HepG2 (cell line): ENCODE data around the gene ARHGAP26. TPM values are rescaled to one million over a fixed set of nuclear protein-coding genes. Genes with fewer than 3 reads are reported as not detected.

ENCODE experiments used
- CEBPG ChIP-seq: IDR thresholded peaks from 2 replicates; pipeline ENCODE4 v1.6.1; 2016
- GZF1 ChIP-seq: sonication (generic); formaldehyde crosslinking; IDR thresholded peaks from 2 replicates; pipeline ENCODE4 v1.5.1; 2020; ENCODE audit warnings: mild to moderate bottlenecking, missing genetic modification reagents
- HNRNPLL ChIP-seq: fragments of 200-400 bp; formaldehyde crosslinking; IDR thresholded peaks from 2 replicates; pipeline ENCODE4 v1.6.1; 2017; ENCODE audit warnings: mild to moderate bottlenecking, low read depth, low read length; ENCODE audit not compliant: poor library complexity, severe bottlenecking
- MTA3 ChIP-seq: sonication (generic); formaldehyde crosslinking; IDR thresholded peaks from 2 replicates; pipeline ENCODE4 v1.4.0; 2020; ENCODE audit warnings: missing genetic modification reagents
- NR2C2 ChIP-seq: sonication (generic); formaldehyde crosslinking; IDR thresholded peaks from 2 replicates; pipeline ENCODE4 v1.4.0; 2020; ENCODE audit warnings: missing genetic modification reagents, mild to moderate bottlenecking, moderate library complexity, borderline replicate concordance
- SAFB2 ChIP-seq: sonication (generic); formaldehyde crosslinking; IDR thresholded peaks from 2 replicates; pipeline ENCODE4 v1.5.1; 2020; ENCODE audit warnings: missing genetic modification reagents, low read depth, mild to moderate bottlenecking, borderline replicate concordance
- TBX3 ChIP-seq: fragments of 450-650 bp; IDR thresholded peaks from 2 replicates; pipeline ENCODE4 v1.6.1; 2017; ENCODE audit warnings: antibody characterized with exemption, mild to moderate bottlenecking, inconsistent platforms, borderline replicate concordance
- TOE1 ChIP-seq: sonication (generic); formaldehyde crosslinking; IDR thresholded peaks from 2 replicates; pipeline ENCODE4 v1.4.0; 2020; ENCODE audit warnings: mild to moderate bottlenecking, missing genetic modification reagents
- ZBTB26 ChIP-seq: IDR thresholded peaks from 2 replicates; pipeline ENCODE4 v1.6.1; 2016; ENCODE audit warnings: missing compliant biosample characterization, missing genetic modification reagents, borderline replicate concordance
- ZBTB8A ChIP-seq: sonication (generic); formaldehyde crosslinking; IDR thresholded peaks from 2 replicates; pipeline ENCODE4 v1.4.0; 2020; ENCODE audit warnings: mild to moderate bottlenecking, low read depth, missing genetic modification reagents, borderline replicate concordance
- ZFYVE20 ChIP-seq: sonication (generic); formaldehyde crosslinking; IDR thresholded peaks from 2 replicates; pipeline ENCODE4 v1.8.0; 2023; ENCODE audit warnings: low read depth, mild to moderate bottlenecking, moderate library complexity, missing genetic modification reagents, borderline replicate concordance
- ZNF260 ChIP-seq: sonication (generic); formaldehyde crosslinking; IDR thresholded peaks from 2 replicates; pipeline ENCODE4 v1.4.0; 2020; ENCODE audit warnings: missing genetic modification reagents, low read depth, mild to moderate bottlenecking, borderline replicate concordance
- ZNF275 ChIP-seq: sonication (generic); formaldehyde crosslinking; IDR thresholded peaks from 2 replicates; pipeline ENCODE4 v1.8.0; 2022; ENCODE audit warnings: missing genetic modification reagents, mild to moderate bottlenecking, inconsistent platforms, borderline replicate concordance
- ZNF292 ChIP-seq: sonication (generic); formaldehyde crosslinking; IDR thresholded peaks from 2 replicates; pipeline ENCODE4 v1.8.1; 2022; ENCODE audit warnings: mild to moderate bottlenecking, low read depth, missing genetic modification reagents, borderline replicate concordance
- ZNF747 ChIP-seq: sonication (generic); formaldehyde crosslinking; IDR thresholded peaks from 2 replicates; pipeline ENCODE4 v1.8.1; 2023; ENCODE audit warnings: missing genetic modification reagents, mild to moderate bottlenecking, borderline replicate concordance
- ZNF781 ChIP-seq: sonication (generic); formaldehyde crosslinking; IDR thresholded peaks from 2 replicates; pipeline ENCODE4 v1.5.1; 2020; ENCODE audit warnings: borderline replicate concordance, mild to moderate bottlenecking, missing genetic modification reagents; ENCODE audit errors: not compliant biosample characterization
- polyA plus RNA-seq, 8 experiments: library from polyadenylated mRNA; depleted of rRNA in 3 of 8; stranded (reverse) in 7 of 8; unstranded in 1 of 8; fragments of >200 nt; fragmentation: Illumina TruSeq in 4 of 8; extraction: Trizol in 4 of 8; gene quantifications; 2 replicates each; pipeline versions ENCODE4 v1.2.1 to v1.2.3, GENCODE V29; 2011 to 2016; ENCODE audit warnings: low read depth in 4 of 8, missing spikeins in 1 of 8, mixed read lengths in 1 of 8; ENCODE audit not compliant: insufficient read depth in 1 of 8
- total RNA-seq, 5 experiments: library from RNA; depleted of rRNA; stranded (reverse); fragments of >200 nt; fragmentation: Illumina TruSeq; extraction: Trizol; gene quantifications; 2 replicates each; pipeline ENCODE4 v1.2.3, GENCODE V29; 2016; ENCODE audit warnings: low read depth in 1 of 5
- TF ChIP-seq, protein P1 (sequence below): IDR thresholded peaks from 2 replicates; pipeline ENCODE4 v1.6.1; 2018; ENCODE audit warnings: missing genetic modification reagents
- TF ChIP-seq, protein P2 (sequence below): sonication (generic); formaldehyde crosslinking; IDR thresholded peaks from 2 replicates; pipeline ENCODE4 v1.8.1; 2023; ENCODE audit warnings: mild to moderate bottlenecking, missing genetic modification reagents, borderline replicate concordance
- TF ChIP-seq, protein P3 (sequence below): sonication (generic); formaldehyde crosslinking; conservative IDR thresholded peaks from 2 replicates; pipeline ENCODE4 v1.8.0; 2022; ENCODE audit warnings: low read depth, missing genetic modification reagents
- TF ChIP-seq, protein P4 (sequence below): sonication (generic); formaldehyde crosslinking; IDR thresholded peaks from 2 replicates; pipeline ENCODE4 v1.8.1; 2023; ENCODE audit warnings: mild to moderate bottlenecking, missing genetic modification reagents

The ARHGAP26 gene
- total and polyA plus RNA-seq, 2 of the 13 experiments (the other 11 are each of a cell fraction or from before 2014, with no cell fraction given), result 9.6 to 18.2 TPM

DNA sequence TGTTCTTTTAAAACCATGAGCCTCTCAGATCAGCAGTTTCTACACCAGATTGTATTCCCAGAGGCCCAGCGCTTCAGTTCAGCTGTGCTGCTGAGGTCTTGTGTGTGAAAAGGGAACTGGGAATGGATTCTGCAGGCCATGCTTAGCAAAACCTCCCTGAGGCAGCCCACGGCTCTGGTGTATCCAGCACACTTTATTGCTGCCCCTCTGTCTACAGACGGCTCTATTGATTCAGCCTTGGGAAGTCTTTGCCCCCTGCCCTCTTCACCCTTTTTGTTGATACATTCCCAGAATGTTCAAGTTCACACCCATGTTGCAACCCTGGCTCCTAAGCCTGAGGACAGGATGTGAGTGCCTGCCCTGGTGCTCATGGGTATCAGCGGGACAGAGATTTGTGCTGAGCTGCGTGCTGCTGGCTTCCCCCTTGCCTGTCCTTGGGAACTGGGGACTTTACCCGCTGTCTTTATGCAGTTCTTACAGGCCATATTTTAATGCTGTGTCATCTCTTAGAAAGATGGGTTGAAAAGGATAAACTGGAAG is 37.3 kb downstream of the ARHGAP26 start (continued):
- TF ChIP-seq ZNF292 (CRISPR knock-in tag), result peak; percentile 98
- TF ChIP-seq, protein P1, sequence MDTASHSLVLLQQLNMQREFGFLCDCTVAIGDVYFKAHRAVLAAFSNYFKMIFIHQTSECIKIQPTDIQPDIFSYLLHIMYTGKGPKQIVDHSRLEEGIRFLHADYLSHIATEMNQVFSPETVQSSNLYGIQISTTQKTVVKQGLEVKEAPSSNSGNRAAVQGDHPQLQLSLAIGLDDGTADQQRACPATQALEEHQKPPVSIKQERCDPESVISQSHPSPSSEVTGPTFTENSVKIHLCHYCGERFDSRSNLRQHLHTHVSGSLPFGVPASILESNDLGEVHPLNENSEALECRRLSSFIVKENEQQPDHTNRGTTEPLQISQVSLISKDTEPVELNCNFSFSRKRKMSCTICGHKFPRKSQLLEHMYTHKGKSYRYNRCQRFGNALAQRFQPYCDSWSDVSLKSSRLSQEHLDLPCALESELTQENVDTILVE, result peak; percentile 96
- no peak for TF ChIP-seq GZF1 (CRISPR knock-in tag)
- TF ChIP-seq ZNF747 (CRISPR knock-in tag), result no peak
- TF ChIP-seq, protein P2, sequence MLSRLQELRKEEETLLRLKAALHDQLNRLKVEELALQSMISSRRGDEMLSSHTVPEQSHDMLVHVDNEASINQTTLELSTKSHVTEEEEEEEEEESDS (CRISPR knock-in tag), result peak; percentile 30; the same call in 1 of the 2 replicates
- TF ChIP-seq, protein P3, sequence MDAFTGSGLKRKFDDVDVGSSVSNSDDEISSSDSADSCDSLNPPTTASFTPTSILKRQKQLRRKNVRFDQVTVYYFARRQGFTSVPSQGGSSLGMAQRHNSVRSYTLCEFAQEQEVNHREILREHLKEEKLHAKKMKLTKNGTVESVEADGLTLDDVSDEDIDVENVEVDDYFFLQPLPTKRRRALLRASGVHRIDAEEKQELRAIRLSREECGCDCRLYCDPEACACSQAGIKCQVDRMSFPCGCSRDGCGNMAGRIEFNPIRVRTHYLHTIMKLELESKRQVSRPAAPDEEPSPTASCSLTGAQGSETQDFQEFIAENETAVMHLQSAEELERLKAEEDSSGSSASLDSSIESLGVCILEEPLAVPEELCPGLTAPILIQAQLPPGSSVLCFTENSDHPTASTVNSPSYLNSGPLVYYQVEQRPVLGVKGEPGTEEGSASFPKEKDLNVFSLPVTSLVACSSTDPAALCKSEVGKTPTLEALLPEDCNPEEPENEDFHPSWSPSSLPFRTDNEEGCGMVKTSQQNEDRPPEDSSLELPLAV (CRISPR knock-in tag), result no peak; the same call in 1 of the 2 replicates
- peak; percentile 86 for TF ChIP-seq NR2C2 (CRISPR knock-in tag)
- peak; percentile 87; the same call in 1 of the 2 replicates for TF ChIP-seq ZNF275 (CRISPR knock-in tag)
- no peak for TF ChIP-seq HNRNPLL
- TF ChIP-seq CEBPG (CRISPR knock-in tag), result peak; percentile 98
- no peak for TF ChIP-seq MTA3 (CRISPR knock-in tag)
- TF ChIP-seq ZBTB8A (CRISPR knock-in tag), result no peak
- TF ChIP-seq ZNF781, result peak; percentile 83
- TF ChIP-seq, protein P4, sequence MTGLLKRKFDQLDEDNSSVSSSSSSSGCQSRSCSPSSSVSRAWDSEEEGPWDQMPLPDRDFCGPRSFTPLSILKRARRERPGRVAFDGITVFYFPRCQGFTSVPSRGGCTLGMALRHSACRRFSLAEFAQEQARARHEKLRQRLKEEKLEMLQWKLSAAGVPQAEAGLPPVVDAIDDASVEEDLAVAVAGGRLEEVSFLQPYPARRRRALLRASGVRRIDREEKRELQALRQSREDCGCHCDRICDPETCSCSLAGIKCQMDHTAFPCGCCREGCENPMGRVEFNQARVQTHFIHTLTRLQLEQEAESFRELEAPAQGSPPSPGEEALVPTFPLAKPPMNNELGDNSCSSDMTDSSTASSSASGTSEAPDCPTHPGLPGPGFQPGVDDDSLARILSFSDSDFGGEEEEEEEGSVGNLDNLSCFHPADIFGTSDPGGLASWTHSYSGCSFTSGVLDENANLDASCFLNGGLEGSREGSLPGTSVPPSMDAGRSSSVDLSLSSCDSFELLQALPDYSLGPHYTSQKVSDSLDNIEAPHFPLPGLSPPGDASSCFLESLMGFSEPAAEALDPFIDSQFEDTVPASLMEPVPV, result peak; percentile 37; the same call in 1 of the 2 replicates
- TF ChIP-seq ZNF260 (CRISPR knock-in tag), result no peak
- TF ChIP-seq ZFYVE20 (CRISPR knock-in tag), result no peak
- TF ChIP-seq TOE1, result peak; percentile 89
- TF ChIP-seq ZBTB26, result peak; percentile 67; the same call in 1 of the 2 replicates
- TF ChIP-seq SAFB2 (CRISPR knock-in tag), result no peak; the same call in 1 of the 2 replicates
- peak; percentile 87 for TF ChIP-seq TBX3
